Measurements from ENCODE around the gene TCHP.
A peak's percentile ranks its signal among the peaks of the same experiment; 100 is the strongest.

TCHP gene

GRCh38 chr12:109878247-109878625, 21.8 kb upstream of the TCHP start:
- Mint-ChIP-seq H3K4me1 (peaks cover 55% of the 10 kb centered on the region), H3K36me3 (ENCODE audit: low read depth) (no peaks in the 10 kb centered on the region)
- no peak for DNase-seq

DNA sequence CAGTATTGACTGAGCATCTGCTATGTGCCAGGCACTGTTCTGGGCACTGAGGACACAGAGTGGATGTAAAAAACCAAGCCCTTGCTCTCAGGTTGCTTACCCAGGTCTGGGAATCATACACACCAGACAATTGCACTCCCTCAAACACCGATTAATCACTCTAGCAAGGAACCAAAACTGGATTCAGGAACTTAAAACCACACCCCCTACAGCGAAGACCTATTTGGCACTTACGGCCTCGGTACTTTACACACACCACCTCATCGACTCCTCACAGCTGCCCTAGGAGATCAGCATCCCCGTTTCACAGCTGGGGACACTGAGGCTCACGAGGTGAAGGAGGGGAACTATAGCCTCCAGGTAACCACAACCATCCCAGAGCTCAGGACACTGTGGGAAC, 21.3 kb upstream of the TCHP start:
- no peak for DNase-seq
- H3K4me3 Mint-ChIP-seq: peak overlapping the region; percentile 97
- peaks cover 15% of the 10 kb centered on the region for H3K27me3 Mint-ChIP-seq (ENCODE audit: low read depth, poor library complexity)
- H3K27ac Mint-ChIP-seq: no peak overlapping the region
- H3K36me3 Mint-ChIP-seq (ENCODE audit: low read depth): no peaks in the 10 kb centered on the region
- peaks cover 55% of the 10 kb centered on the region for H3K4me1 Mint-ChIP-seq
- no peaks in the 10 kb centered on the region for H3K9me3 Mint-ChIP-seq
- TF ChIP-seq CTCF (IDR thresholded peaks at IDR 0.05): no peak

More at GRCh38 chr12:109878247-109878625, 21.8 kb upstream of the TCHP start:
- TF ChIP-seq CTCF (IDR thresholded peaks at IDR 0.05): no peak
- Mint-ChIP-seq H3K4me3 (peak overlapping the region; percentile 97), H3K27ac (no peak overlapping the region), H3K9me3 (no peaks in the 10 kb centered on the region), H3K27me3 (ENCODE audit: low read depth, poor library complexity) (peaks cover 15% of the 10 kb centered on the region)

DNA sequence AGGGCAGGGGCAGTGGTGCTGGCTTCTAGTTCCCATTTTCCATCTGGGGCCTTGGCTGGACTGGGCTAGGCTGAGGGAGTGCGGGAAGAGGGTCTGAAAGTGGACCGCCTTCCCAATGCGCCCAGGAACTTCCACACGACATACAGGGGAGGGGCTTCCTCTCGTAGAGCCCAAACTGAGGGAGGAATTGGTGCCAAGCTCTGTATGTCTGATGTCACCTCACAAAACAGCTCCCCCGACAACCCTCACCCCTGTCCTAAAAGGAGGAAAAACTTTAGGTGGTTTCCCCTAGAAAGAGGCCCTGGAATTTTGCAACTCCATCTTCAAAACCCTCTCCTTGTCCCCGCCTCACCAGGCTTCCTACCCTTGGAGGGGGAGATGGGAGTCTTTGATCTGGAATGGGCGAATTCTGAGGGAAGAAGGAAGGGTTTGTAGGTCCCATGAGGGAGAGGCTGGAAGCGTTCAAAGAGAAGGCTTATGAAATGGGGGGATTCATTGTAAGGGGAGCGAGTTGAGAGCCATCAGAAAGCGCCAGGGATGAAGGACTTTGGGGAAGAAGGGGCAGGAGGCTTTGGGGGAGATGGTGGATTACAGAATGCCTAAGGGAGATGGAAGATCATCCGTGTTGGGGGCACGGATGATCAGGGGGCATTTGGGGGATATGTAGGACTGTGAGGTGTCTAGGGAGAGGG, 20.6 kb upstream of the TCHP start:
- Mint-ChIP-seq H3K36me3 (ENCODE audit: low read depth) (no peaks in the 10 kb centered on the region), H3K4me1 (peaks cover 55% of the 10 kb centered on the region), H3K27ac (no peak overlapping the region), H3K27me3 (ENCODE audit: low read depth, poor library complexity) (peaks cover 15% of the 10 kb centered on the region), H3K4me3 (peak overlapping the region; percentile 97), H3K9me3 (no peaks in the 10 kb centered on the region)
- no peak for TF ChIP-seq CTCF (IDR thresholded peaks at IDR 0.05)
- DNase-seq: no peak

GRCh38 chr12:109880043-109880931, 19.8 kb upstream of the TCHP start, which contains the start of gene GLTP:
GLTP (minus strand) TSS chr12:109880541; CDS start chr12:109880374, 167 bp downstream.
- H3K4me1 Mint-ChIP-seq: peaks cover 49% of the 10 kb centered on the region
- H3K9me3 Mint-ChIP-seq: no peaks in the 10 kb centered on the region
- no peak within 1 kb of the TSS for H3K27ac Mint-ChIP-seq
- no peaks in the 10 kb centered on the region for H3K36me3 Mint-ChIP-seq (ENCODE audit: low read depth)
- peak; percentile 90 for DNase-seq
- peaks cover 15% of the 10 kb centered on the region for H3K27me3 Mint-ChIP-seq (ENCODE audit: low read depth, poor library complexity)
- TF ChIP-seq CTCF (IDR thresholded peaks at IDR 0.05): no peak
- H3K4me3 Mint-ChIP-seq: peak within 1 kb of the TSS; percentile 97

DNA sequence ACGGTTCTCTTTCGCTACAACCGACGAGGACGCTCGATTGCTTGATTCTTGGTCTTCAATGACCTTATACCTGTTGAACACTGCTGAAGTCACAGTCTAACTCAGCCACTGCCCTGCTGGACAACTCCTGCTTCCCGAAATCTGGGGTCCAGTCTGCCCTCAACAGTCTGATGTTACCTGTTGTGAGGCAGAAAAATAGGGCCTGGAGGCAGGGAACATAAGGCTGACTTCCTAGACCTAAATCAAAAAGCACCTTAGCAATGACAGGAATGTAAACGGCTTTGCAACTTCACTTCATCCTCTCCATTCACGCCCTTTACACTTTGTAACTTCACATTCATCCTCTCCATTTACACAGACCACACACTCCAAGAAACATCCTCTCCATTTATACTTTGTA, 19.1 kb upstream of the TCHP start:
- no peak for TF ChIP-seq CTCF (IDR thresholded peaks at IDR 0.05)
- Mint-ChIP-seq H3K27me3 (ENCODE audit: low read depth, poor library complexity) (peaks cover 12% of the 10 kb centered on the region), H3K4me3 (peak overlapping the region; percentile 85), H3K9me3 (no peaks in the 10 kb centered on the region), H3K4me1 (peaks cover 42% of the 10 kb centered on the region), H3K27ac (no peak overlapping the region), H3K36me3 (ENCODE audit: low read depth) (no peaks in the 10 kb centered on the region)
- DNase-seq: no peak

Measured in nephron progenitor cell (in vitro differentiated cells).